ENCODE data around the gene SERP1.
"Not testable (repeated sequence)": the region's sequence is repeated elsewhere in the genome, so short reads cannot be mapped to it uniquely, and the experiment has no call there.

The SERP1 gene

DNA sequence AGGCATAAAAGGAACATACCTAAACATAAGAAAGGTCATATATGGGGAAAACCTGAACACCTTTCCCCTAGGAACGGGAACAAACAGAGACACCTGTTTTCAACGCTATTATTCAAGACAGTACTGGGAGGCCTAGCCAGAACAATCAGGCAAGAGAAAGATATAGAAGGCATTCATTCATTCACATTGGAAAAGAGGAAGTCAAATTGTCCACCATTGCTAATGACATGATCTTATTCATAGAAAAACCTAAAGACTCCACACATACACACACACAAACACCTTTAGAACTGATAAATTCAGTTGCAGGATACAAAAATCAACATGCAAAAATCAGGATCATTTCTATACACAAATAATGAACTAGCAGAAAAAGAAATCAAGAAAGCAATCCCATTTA, 36.5 kb downstream of the SERP1 start:
- Histone ChIP-seq H3K36me3 (ENCODE audit: control insufficient read depth in 4 of 4, insufficient read depth in 4 of 4, low read length in 3 of 4) (no peaks in the 10 kb centered on the region), H3K27me3 (replicated peaks in 2 of 5; ENCODE audit: control insufficient read depth in 4 of 5, insufficient read depth in 5 of 5, low read length in 4 of 5) (no peaks in the 10 kb centered on the region), H3K4me3 (ENCODE audit: control insufficient read depth in 1 of 7, extremely low read depth in 1 of 7, insufficient read depth in 4 of 7, low read depth in 2 of 7, low read length in 6 of 7) (no peak overlapping the region), H3K27ac (ENCODE audit: insufficient read depth in 1 of 2, low read depth in 1 of 2, low read length in 2 of 2, poor library complexity in 1 of 2, severe bottlenecking in 2 of 2) (no peak overlapping the region), H3K9me3 (ENCODE audit: control extremely low read depth in 1 of 5, control insufficient read depth in 4 of 5, insufficient read depth in 2 of 5, low read depth in 1 of 5, low read length in 4 of 5) (peaks cover 0 to 2% (median 0%) of the 10 kb centered on the region in 5 experiments), H3K4me1 (ENCODE audit: control extremely low read depth in 1 of 4, control insufficient read depth in 4 of 4, insufficient read depth in 4 of 4, low read length in 3 of 4) (no peaks in the 10 kb centered on the region)
- ChIA-PET CTCF (interaction anchor here (0.6 kb wide), 1 partner anchor 16 kb away, joined by 3 read pairs; no protein-coding TSS in a partner anchor), POLR2A (no interaction called here)
- WGBS (ENCODE audit: insufficient coverage) = 100% methylated on average over 1 of the region's 2 CpGs
- DNase-seq = no peak

DNA sequence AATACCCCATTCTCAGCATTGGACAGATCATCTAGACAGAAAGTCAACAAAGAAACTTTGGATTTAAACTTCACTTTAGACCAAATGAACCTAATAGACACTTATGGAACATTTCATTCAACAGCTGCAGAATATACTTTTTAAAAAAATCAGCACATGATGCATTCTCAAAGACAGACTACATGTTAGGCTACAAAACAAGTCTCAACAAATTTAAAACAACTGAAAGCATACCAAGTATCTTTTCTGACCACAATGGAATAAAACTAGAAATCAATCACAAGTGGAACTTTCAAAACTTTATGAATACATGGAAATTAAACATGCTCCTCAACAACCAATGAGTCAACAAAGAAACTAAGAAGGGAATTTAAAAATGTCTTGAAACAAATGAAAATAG, 37.9 kb downstream of the SERP1 start:
- Histone ChIP-seq H3K27me3 (replicated peaks in 2 of 5; ENCODE audit: control insufficient read depth in 4 of 5, insufficient read depth in 5 of 5, low read length in 4 of 5) (no peaks in the 10 kb centered on the region), H3K36me3 (ENCODE audit: control insufficient read depth in 4 of 4, insufficient read depth in 4 of 4, low read length in 3 of 4) (no peaks in the 10 kb centered on the region), H3K9me3 (ENCODE audit: control extremely low read depth in 1 of 5, control insufficient read depth in 4 of 5, insufficient read depth in 2 of 5, low read depth in 1 of 5, low read length in 4 of 5) (peaks cover 0 to 2% (median 0%) of the 10 kb centered on the region in 5 experiments), H3K4me1 (ENCODE audit: control extremely low read depth in 1 of 4, control insufficient read depth in 4 of 4, insufficient read depth in 4 of 4, low read length in 3 of 4) (no peaks in the 10 kb centered on the region), H3K27ac (ENCODE audit: insufficient read depth in 1 of 2, low read depth in 1 of 2, low read length in 2 of 2, poor library complexity in 1 of 2, severe bottlenecking in 2 of 2) (no peak overlapping the region), H3K4me3 (ENCODE audit: control insufficient read depth in 1 of 7, extremely low read depth in 1 of 7, insufficient read depth in 4 of 7, low read depth in 2 of 7, low read length in 6 of 7) (no peak overlapping the region)
- POLR2A ChIA-PET = interaction anchor here (0.6 kb wide), 1 partner anchor 23 kb away, joined by 3 read pairs; no protein-coding TSS in a partner anchor
- CTCF ChIA-PET = no interaction called here
- no peak for DNase-seq

DNA sequence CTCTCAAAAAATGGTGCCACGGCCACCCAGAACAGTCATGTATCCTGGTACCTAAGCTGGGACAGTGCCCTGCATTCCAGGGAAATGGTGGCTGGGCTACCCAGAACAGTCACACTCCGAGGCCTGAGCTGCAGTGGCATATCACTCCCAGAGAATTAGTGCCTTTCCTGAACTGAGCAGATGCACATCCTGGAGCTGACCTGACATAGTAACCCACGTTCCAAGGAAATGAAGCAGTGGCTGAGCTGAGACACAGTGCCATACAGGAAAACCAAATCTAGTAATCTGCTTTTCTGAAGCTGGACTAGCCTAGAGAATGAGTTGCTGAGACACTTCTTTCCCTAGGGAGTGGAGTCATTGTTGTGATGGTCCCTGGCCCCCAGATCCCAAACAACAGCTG, 41.8 kb downstream of the SERP1 start:
- 94% methylated on average over 3 of the region's 3 CpGs for WGBS (ENCODE audit: insufficient coverage)
- POLR2A ChIA-PET = no interaction called here
- DNase-seq = no peak
- H3K4me3 ChIP-seq (ENCODE audit: control insufficient read depth in 1 of 7, extremely low read depth in 1 of 7, insufficient read depth in 4 of 7, low read depth in 2 of 7, low read length in 6 of 7) = no peak overlapping the region
- no peaks in the 10 kb centered on the region for H3K27me3 ChIP-seq (replicated peaks in 2 of 5; ENCODE audit: control insufficient read depth in 4 of 5, insufficient read depth in 5 of 5, low read length in 4 of 5)
- H3K9me3 ChIP-seq (ENCODE audit: control extremely low read depth in 1 of 5, control insufficient read depth in 4 of 5, insufficient read depth in 2 of 5, low read depth in 1 of 5, low read length in 4 of 5) = peaks cover 0 to 9% (median 5%) of the 10 kb centered on the region in 5 experiments
- H3K27ac ChIP-seq (ENCODE audit: insufficient read depth in 1 of 2, low read depth in 1 of 2, low read length in 2 of 2, poor library complexity in 1 of 2, severe bottlenecking in 2 of 2) = no peak overlapping the region
- no peaks in the 10 kb centered on the region for H3K36me3 ChIP-seq (ENCODE audit: control insufficient read depth in 4 of 4, insufficient read depth in 4 of 4, low read length in 3 of 4)
- no peaks in the 10 kb centered on the region for H3K4me1 ChIP-seq (ENCODE audit: control extremely low read depth in 1 of 4, control insufficient read depth in 4 of 4, insufficient read depth in 4 of 4, low read length in 3 of 4)
- CTCF ChIA-PET = interaction anchor here (0.6 to 1.6 kb wide), 4 partner anchors 9 to 236 kb away, joined by 3 to 4 read pairs (median 3); no protein-coding TSS in a partner anchor

DNA sequence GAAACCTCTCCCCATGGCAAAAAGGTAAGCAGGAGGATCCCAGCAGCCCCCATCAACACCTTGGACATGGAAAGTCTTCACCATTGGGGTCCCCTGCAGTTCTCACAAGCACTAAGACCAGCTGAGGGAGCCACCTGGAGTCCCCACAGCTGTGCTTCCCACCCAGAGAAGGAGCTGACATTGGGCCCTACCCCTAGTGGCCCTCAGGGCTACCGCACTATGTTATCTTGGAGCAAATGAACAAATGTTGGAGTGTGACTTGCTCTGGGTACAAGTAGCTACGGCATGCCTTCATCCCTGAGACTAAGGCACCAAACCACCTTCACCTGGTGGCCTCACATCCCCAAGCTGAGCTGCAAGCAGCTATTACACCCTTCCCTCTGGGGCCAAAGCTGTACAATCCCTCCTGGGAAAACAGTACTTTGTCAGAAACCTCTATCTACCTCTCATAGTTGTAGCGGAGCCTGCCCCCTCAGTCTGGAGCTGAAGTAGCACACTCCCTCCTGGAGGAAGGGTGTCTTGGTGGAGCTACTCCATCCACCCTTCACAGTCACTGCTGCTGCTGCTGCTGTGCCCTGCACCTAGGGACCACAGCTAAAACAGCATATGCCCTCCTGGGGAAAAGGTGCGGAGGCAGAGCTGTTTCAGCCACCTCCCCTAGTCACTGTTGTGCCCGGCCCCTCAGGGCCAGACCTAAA, 42.7 kb downstream of the SERP1 start:
- 100% methylated on average over 5 of the region's 5 CpGs for WGBS (ENCODE audit: insufficient coverage)
- H3K36me3 ChIP-seq (ENCODE audit: control insufficient read depth in 4 of 4, insufficient read depth in 4 of 4, low read length in 3 of 4) = no peaks in the 10 kb centered on the region
- H3K27ac ChIP-seq (ENCODE audit: insufficient read depth in 1 of 2, low read depth in 1 of 2, low read length in 2 of 2, poor library complexity in 1 of 2, severe bottlenecking in 2 of 2) = no peak overlapping the region
- no peaks in the 10 kb centered on the region for H3K27me3 ChIP-seq (replicated peaks in 2 of 5; ENCODE audit: control insufficient read depth in 4 of 5, insufficient read depth in 5 of 5, low read length in 4 of 5)
- H3K4me3 ChIP-seq (ENCODE audit: control insufficient read depth in 1 of 7, extremely low read depth in 1 of 7, insufficient read depth in 4 of 7, low read depth in 2 of 7, low read length in 6 of 7) = no peak overlapping the region
- ChIA-PET CTCF (interaction anchor here (0.8 to 1.2 kb wide), 6 partner anchors 8 to 283 kb away, joined by 3 to 5 read pairs (median 3); no protein-coding TSS in a partner anchor), POLR2A (no interaction called here)
- H3K9me3 ChIP-seq (ENCODE audit: control extremely low read depth in 1 of 5, control insufficient read depth in 4 of 5, insufficient read depth in 2 of 5, low read depth in 1 of 5, low read length in 4 of 5) = peaks cover 0 to 9% (median 5%) of the 10 kb centered on the region in 5 experiments
- H3K4me1 ChIP-seq (ENCODE audit: control extremely low read depth in 1 of 4, control insufficient read depth in 4 of 4, insufficient read depth in 4 of 4, low read length in 3 of 4) = no peaks in the 10 kb centered on the region
- no peak for DNase-seq

- DNase-seq; H3K4me1 ChIP-seq (ENCODE audit: control extremely low read depth in 1 of 4, control insufficient read depth in 4 of 4, insufficient read depth in 4 of 4, low read length in 3 of 4); H3K36me3 ChIP-seq (ENCODE audit: control insufficient read depth in 4 of 4, insufficient read depth in 4 of 4, low read length in 3 of 4); H3K4me3 ChIP-seq (ENCODE audit: control insufficient read depth in 1 of 7, extremely low read depth in 1 of 7, insufficient read depth in 4 of 7, low read depth in 2 of 7, low read length in 6 of 7); H3K9me3 ChIP-seq (ENCODE audit: control extremely low read depth in 1 of 5, control insufficient read depth in 4 of 5, insufficient read depth in 2 of 5, low read depth in 1 of 5, low read length in 4 of 5); H3K27ac ChIP-seq (ENCODE audit: insufficient read depth in 1 of 2, low read depth in 1 of 2, low read length in 2 of 2, poor library complexity in 1 of 2, severe bottlenecking in 2 of 2); H3K27me3 ChIP-seq (replicated peaks in 2 of 5; ENCODE audit: control insufficient read depth in 4 of 5, insufficient read depth in 5 of 5, low read length in 4 of 5): not testable (repeated sequence)
- POLR2A ChIA-PET = interaction anchor here (0.6 kb wide), 1 partner anchor 1209 kb away, joined by 3 read pairs; no protein-coding TSS in a partner anchor
- CTCF ChIA-PET = interaction anchor here (0.6 kb wide), 1 partner anchor 517 kb away, joined by 3 read pairs; no protein-coding TSS in a partner anchor
- 100% methylated on average over 1 of the region's 1 CpG for WGBS (ENCODE audit: insufficient coverage)
These were observed 45.3 kb downstream of the SERP1 start for GRCh38 chr3:150500960-150501359.

- peaks cover 0 to 9% (median 5%) of the 10 kb centered on the region in 5 experiments for H3K9me3 ChIP-seq (ENCODE audit: control extremely low read depth in 1 of 5, control insufficient read depth in 4 of 5, insufficient read depth in 2 of 5, low read depth in 1 of 5, low read length in 4 of 5)
- POLR2A ChIA-PET = no interaction called here
- H3K27ac ChIP-seq (ENCODE audit: insufficient read depth in 1 of 2, low read depth in 1 of 2, low read length in 2 of 2, poor library complexity in 1 of 2, severe bottlenecking in 2 of 2) = no peak overlapping the region
- DNase-seq = peak in 2 of 3 donors; percentile 54 to 66
- no peaks in the 10 kb centered on the region for H3K4me1 ChIP-seq (ENCODE audit: control extremely low read depth in 1 of 4, control insufficient read depth in 4 of 4, insufficient read depth in 4 of 4, low read length in 3 of 4)
- no peaks in the 10 kb centered on the region for H3K27me3 ChIP-seq (replicated peaks in 2 of 5; ENCODE audit: control insufficient read depth in 4 of 5, insufficient read depth in 5 of 5, low read length in 4 of 5)
- CTCF ChIA-PET = interaction anchor here (0.6 to 6.3 kb wide), 2 partner anchors 270 to 779 kb away, joined by 3 to 51 read pairs; no protein-coding TSS in a partner anchor
- no peak overlapping the region for H3K4me3 ChIP-seq (ENCODE audit: control insufficient read depth in 1 of 7, extremely low read depth in 1 of 7, insufficient read depth in 4 of 7, low read depth in 2 of 7, low read length in 6 of 7)
- no CpG with 5 or more reads among the region's 2 CpGs for WGBS (ENCODE audit: insufficient coverage)
- no peaks in the 10 kb centered on the region for H3K36me3 ChIP-seq (ENCODE audit: control insufficient read depth in 4 of 4, insufficient read depth in 4 of 4, low read length in 3 of 4)
These were observed 48.3 kb downstream of the SERP1 start for GRCh38 chr3:150497956-150498355.

DNA sequence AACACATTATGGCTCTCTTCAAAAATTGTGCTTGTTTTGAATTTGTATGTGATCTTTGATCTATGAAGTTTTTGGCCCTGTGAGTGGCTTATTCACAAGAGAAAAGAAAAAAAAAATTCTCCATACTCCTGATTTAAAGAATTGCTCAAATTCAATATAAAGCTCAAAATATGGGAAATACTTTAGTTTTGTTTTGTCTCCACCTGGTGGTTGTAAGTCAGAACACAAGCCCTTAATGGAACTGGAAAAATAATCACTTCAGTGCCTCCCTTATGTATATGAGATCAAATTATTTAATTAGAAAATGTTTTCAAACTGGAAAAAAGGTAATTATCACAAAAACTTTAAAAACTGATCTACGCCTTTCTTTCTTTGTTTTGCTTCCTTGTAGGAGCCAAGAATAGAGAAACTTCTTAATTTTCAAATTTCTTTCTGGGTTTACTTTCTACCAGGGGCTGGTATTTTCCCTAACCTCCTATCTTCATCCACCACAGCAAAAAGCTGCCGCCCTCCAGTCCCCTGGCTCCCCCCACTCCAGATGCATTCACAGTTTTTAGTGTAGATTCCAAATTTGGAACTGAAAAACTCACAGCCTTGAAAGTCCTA, 50.6 kb downstream of the SERP1 start:
- peak; percentile 57 to 70 (median 61) for DNase-seq
- Histone ChIP-seq H3K9me3 (ENCODE audit: control extremely low read depth in 1 of 5, control insufficient read depth in 4 of 5, insufficient read depth in 2 of 5, low read depth in 1 of 5, low read length in 4 of 5) (peaks cover 0 to 2% (median under 1%) of the 10 kb centered on the region in 5 experiments), H3K4me3 (ENCODE audit: control insufficient read depth in 1 of 7, extremely low read depth in 1 of 7, insufficient read depth in 4 of 7, low read depth in 2 of 7, low read length in 6 of 7) (no peak overlapping the region), H3K27me3 (replicated peaks in 2 of 5; ENCODE audit: control insufficient read depth in 4 of 5, insufficient read depth in 5 of 5, low read length in 4 of 5) (no peaks in the 10 kb centered on the region), H3K4me1 (ENCODE audit: control extremely low read depth in 1 of 4, control insufficient read depth in 4 of 4, insufficient read depth in 4 of 4, low read length in 3 of 4) (no peaks in the 10 kb centered on the region), H3K27ac (ENCODE audit: insufficient read depth in 1 of 2, low read depth in 1 of 2, low read length in 2 of 2, poor library complexity in 1 of 2, severe bottlenecking in 2 of 2) (no peak overlapping the region), H3K36me3 (ENCODE audit: control insufficient read depth in 4 of 4, insufficient read depth in 4 of 4, low read length in 3 of 4) (no peaks in the 10 kb centered on the region)
- CTCF ChIA-PET = interaction anchor here (0.9 to 6.3 kb wide), 16 partner anchors 8 to 275 kb away, joined by 3 to 51 read pairs (median 4); partner anchors contain the start of gene TSC22D2
- POLR2A ChIA-PET = interaction anchor here (0.5 to 1.0 kb wide), 5 partner anchors 13 to 220 kb away, joined by 3 to 4 read pairs (median 3); partner anchors contain the start of gene TSC22D2
- whole genome bisulfite sequencing (ENCODE audit: insufficient coverage) = no CpG with 5 or more reads among the region's 2 CpGs

Measured in common myeloid progenitor, CD34-positive (primary cell).